Inflammatory macrophage treated with lipopolysaccharide for 1 hour (primary cell): ENCODE data around the gene KSR1.
"Not testable (repeated sequence)": the region's sequence is repeated elsewhere in the genome, so short reads cannot be mapped to it uniquely, and the experiment has no call there.

Experiments
- DNase-seq, 2 donors: peaks; one replicate each; pipeline ENCODE4 v3.0.0-alpha.2; 2020 to 2022

KSR1 gene

DNA sequence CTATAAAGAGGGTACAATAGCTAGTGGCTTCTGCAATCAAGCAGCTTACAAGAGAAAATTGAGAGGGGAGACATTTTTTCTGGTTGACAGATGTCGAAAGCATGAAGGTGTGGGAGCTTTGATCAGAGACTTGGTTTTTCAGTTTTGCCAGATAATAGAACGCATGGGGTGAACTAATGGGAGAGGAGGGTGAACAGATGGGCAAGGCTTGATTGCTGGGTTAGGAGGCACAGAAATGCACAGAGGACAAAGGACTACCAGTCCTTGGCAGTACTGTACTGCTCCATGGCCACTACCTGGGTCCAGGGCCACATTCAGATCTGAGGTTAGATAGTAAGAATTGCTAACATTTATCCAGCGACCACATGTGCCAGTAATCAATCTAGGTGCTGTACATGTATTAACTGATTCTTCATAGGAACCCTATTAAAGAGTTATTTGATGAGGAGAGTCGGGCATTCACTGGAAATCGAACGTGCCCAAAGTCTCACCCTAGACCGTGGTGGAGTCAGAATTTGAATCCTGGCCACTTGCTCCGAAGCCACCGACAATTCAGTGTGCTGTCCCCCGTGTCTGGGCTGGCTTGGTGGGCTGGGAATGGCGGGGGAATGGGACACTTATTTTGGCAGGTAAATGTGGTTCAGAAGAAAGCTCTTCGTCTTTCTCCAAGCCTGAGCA is 873 bp upstream of the KSR1 start:
- DNase-seq = no peak

DNA sequence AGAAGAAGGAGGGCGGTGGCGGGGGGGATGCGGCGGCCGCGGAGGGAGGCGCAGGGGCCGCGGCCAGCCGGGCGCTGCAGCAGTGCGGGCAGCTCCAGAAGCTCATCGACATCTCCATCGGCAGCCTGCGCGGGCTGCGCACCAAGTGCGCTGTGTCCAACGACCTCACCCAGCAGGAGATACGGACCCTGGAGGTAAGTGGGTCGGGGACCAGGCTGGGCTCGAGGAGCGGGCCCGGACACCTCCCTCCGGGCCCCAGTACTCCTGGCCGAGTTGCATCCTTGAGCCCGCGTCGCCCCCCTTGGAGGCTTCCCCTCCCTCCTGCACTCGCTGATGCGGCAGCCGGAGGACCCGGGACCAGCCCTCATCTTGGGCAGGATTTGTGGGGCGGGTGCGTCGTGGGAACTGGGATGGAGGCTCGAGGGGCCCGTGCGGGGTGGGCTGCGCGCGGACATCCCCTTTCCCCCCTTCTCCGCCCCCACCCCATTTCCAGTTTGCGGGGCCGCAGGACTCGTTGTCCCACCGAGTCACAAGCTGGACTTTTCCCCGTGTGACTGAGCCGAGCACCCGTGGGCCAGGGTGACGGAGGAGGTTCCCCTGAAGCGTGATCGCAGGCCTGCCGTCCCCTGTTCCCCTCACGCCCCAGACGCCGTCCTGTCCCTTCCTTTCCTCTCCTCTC is 572 bp downstream of the KSR1 start:
- DNase-seq = peak in 1 of 2 donors; percentile 13

DNA sequence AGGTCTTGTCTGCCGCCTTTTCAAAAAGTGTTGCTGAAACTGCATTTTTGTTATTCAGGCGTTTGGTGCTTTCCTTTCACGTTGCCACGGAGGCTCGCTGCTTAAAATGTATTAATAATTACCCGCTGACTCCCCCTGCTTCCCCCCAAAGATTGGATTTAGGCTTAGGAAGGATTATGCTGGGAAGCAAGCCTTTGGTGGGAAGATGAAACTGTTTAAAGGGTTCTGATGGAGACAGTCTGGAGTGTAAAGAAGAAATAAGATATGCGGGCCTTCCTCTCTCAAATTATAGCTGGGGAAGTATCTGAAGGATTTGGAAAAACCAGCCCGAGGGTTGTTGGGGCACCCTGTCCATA is 1.1 kb downstream of the KSR1 start:
- no peak for DNase-seq

DNA sequence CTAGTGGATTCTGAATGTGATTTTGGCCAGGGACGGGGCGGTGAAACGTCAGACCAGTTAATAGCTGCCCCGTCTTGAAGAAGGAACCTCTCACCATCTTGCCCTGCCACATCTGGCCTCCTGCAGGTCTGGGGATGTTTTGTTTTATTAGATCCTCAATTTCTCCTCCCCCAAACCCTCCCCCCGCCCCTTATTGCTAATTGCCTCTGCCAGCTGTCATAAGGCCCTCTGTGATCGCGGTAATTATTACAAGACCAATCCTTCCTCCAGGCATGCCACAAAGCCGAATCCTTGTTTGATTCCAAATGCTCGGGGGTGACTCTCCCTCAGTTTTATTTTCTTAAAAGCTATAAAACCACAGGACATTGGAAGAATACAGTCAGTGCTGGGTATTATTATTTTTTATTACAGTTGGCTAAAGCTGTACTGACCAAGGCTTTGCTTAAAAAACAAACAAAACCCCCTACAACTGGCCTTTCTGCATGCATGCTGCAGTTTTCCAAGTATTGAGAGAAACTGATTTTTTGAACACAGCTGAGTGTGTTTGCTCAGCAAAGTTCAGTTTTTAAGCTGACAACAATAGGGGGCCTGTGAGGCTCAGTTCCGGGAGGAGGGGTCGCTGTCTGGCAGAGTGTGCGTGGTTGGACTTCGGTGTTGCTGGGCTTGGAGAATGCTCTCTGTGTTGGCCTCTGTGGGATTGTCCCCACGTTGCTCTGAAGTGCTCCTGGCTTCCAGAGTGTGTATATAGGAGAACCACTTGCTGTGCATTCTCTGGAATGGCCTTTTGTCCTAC is 1.7 kb downstream of the KSR1 start:
- peak; percentile 36 to 40 for DNase-seq

DNA sequence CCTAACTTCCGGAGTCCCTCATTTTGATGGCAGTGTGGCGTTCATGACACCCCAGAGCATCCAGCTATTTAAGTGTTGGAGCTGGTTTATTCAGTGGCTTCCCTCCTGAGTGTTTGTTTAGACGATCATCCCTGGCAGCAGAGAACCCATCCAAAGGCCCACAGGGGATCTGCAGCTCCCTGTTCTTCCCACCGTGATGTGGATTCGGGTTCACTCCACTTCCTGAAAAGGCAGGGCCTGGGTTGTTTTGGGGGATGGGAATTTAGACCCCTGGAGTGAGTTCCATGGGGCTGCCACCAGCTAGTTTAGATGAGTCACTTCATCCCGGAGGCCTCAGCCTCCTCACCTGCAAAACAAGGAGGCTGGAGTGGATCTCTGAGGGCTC is 2.3 kb downstream of the KSR1 start:
- DNase-seq = no peak

DNA sequence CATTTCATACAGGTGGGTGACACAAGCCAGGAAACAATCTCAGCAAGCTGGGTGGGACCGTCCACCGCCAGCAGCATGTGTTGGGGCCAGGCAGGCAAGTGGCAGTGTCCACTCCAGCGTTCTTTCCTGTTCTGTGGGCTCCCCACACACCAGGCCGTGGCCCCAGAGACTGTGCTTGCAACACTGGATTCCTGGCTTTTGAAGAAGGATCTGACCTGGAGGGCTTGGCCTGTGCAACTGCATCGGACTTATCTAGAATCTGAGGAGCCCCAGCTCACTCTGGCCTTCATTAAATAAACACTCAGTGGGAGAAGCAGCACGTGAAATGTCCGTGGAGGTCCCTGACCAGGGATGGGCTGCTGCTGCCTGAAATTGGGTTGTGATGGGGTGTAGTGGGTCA is 3.2 kb downstream of the KSR1 start:
- no peak for DNase-seq

DNA sequence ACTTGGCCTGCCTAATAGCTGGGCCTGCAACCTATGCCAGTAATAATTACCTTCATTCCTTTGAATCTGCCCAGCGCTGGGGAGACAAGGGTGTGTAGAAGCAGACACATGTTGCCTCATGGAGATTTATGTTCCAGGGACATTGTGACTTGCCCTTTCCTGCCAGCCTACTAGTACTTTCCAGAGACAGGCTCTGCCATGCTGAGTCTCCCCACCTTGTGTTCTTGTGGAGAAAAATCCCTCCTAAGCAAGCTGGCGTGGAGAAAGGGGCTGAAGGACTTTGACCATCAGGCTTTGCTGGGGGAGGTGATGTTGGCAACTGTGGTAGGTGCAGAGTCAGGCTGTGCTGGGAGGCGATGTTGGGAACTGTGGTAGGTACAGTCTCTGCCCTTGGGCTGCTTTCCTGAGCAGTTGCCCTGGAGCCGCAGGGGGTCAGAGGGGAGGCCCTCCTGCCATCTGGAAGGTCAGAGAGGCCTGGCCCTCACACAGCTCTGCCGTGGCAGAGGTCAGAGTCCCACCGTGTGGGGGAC is 4.0 kb downstream of the KSR1 start:
- no peak for DNase-seq

DNA sequence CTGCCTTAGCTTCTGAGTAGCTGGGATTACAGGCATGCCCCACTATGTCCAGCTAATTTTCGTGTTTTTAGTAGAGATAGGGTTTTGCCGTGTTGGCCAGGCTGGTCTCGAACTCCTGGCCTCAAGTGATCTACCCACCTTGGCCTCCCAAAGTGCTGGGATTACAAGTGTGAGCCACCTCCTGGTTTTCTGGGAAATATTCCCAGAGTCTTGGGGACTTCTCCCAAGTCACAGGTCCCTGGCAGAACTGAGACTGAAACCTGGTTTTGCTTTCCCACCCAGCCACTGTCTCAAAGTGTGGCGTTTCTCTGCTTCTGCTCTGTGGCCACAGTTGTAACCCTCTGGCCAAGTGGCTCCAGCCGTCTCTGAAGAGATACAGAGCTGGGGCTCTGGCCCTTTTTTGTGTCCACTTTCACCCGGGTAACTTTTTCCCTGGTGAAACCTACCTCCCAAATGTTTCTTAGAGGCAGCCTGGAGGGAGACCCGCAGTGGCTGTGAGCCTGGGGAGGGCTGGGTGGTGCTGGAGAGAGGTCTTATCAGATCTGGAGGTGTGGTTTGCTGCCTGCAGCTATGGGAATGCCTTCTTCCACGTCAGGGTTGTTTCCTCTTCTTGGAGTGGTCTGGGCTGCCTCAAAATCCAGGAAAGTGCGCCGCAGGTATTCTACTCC is 5.1 kb downstream of the KSR1 start:
- no peak for DNase-seq

DNA sequence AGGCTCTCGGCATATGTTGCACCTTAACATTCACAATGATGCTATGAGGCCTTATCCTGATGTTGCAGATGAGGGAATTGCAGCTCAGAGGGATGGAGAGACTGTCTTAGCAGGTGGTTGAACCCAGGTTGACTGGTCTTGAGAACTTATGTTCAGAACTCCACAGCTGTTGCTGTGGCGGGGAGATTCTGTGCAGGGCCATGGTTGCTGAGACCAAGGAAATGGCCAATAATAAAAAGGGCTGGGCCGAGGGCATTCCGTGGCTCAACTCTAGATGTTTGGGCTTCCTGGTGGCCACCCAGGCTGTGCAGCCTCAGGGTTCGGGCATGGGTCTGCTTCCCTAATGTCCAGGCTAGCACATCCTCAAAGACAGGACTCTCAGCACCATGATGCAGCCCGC is 5.9 kb downstream of the KSR1 start:
- peak in 1 of 2 donors; percentile 36 for DNase-seq

DNA sequence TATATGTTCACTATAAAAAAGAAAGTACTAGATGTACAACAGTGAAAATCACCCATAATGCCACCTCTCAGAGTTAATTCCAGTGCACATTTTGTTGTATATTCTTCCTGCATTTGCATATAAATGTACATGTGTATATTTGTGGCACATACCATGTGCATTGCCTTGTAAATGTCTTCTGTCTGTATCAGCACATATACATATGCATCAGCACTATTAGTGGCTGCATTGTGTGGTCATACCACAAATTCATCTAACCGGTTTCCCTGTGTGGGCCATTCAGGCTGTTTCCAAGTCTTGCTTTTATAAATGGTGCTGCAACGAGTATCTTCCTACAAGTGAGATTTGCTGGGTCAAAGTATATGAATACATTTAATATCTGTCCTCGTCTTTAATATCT is 6.5 kb downstream of the KSR1 start:
- DNase-seq = no peak

DNA sequence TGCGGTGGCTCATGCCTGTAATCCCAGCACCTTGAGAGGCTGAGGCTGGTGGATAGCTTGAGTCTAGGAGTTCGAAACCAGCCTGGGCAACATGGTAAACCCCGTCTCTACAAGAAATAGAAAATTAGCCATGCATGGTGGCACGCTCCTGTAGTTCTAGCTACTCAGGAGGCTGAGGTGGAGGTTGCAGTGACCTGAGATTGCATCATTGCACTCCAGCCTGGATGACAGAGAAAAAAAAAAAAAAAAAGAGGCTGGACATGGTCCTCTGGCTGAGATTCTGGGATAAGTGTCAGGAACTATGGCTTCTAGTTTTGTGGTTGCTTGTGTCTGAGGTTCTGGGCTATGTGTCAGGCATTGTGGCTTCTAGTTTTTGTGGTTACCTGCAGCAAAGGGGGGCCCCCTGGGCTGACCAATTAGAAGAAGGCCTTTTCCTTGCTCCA is 7.0 kb downstream of the KSR1 start:
- no peak for DNase-seq

DNA sequence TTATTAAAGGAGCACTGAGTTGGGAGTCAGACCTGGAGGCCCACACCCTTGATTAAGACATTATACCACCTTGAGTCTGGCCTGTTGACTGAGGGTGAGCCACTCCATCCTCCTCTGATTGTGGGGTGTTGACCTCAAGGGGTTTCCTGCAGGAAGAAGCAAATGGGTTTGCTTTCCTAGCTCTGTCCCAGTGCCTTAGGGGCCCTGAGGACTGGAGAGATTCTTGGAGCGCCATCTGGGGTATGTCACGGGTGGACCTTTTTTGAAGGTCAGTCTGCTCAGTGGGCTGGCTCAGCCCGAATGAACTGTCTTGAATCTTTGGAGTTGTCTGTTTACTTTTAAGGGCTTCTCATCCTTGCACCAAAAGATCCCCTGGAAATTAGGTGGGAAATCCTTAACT is 7.8 kb downstream of the KSR1 start:
- not testable (repeated sequence) for DNase-seq

DNA sequence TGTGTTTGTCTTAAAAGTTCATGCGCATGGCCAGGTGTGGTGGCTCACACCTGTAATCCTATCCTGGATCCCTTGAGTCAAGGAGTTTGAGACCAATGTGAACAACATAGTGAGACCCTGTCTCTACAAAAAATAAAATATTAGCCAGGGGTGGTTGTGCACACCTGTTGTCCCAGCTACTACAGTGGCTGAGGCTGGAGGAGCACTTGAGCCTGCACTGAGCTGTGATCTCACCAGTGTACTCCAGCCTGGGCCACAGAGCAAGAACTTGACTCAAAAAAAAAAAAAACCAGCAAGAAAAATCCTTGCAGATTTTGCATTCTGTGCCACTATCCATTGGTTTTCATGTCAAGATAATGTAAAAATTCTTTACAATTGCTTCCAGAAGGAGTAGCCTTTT is 8.2 kb downstream of the KSR1 start:
- no peak for DNase-seq

DNA sequence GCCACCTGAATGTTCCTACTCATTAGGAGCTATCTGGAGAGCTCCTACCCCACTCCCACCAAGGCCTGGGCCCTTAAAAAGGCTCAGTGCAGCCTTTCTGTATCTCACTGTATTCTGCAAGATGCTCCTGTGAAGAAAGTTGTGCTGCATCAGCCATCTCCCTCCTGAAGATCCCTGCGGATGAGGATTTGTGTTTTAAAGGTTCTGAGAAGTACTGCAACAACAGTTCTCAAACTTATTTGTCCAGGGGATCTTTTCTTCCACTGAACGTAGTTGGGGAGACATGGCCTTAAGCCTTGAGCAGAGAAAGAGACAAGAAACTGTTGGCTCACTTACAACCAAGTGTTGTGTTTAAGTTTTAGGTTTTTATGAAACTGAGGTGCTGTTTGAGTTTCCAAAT is 9.6 kb downstream of the KSR1 start:
- not testable (repeated sequence) for DNase-seq

DNA sequence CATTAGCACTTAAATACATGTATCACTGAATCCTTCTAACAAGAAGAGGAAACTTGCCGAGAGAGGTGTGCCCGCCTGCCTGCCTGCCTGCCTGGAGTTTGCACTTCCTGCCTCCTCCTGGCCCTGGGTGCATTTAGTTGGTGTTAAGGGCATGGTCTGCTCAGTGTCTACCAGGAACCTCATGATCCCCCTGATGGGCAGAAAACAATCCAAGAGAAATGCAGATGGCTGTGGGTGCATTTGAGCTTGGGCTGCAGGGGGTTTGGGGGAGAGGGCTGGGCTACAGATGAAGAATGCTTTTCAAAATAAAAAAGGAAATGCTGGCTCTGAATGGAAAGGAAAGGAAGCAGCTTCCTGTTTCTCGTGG is 10.1 kb downstream of the KSR1 start:
- DNase-seq = no peak

DNA sequence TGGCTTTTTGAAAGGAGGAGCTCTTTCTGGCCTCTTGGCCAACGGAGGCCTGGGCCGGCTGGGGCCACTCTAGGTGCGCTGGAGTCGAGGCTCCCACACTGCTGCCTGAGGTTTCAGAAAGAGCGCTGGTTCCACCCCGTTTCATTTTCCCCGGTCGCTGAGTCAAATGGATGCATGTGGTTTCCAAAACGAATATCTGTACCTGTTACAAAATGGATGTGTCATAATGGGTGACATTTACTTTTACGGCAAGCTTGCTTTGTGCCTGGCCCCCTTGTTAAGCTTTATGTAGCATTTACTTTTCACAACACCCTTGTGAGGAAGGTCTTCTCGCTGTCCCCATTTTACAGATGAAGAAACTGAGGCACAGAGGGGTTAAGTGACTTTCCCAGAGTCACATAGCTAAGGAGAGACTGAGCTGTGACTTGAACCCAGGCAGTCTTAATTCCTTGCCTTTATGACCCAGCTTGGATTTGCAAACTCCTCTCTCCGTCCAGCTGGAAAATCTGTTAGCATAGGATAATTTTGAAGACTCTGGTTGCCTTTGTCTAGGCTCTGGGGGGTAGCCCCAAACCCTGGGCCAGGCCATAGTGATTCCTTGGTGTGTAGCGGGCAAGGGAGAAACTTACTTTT is 10.6 kb downstream of the KSR1 start:
- DNase-seq = peak; percentile 41 to 60

DNA sequence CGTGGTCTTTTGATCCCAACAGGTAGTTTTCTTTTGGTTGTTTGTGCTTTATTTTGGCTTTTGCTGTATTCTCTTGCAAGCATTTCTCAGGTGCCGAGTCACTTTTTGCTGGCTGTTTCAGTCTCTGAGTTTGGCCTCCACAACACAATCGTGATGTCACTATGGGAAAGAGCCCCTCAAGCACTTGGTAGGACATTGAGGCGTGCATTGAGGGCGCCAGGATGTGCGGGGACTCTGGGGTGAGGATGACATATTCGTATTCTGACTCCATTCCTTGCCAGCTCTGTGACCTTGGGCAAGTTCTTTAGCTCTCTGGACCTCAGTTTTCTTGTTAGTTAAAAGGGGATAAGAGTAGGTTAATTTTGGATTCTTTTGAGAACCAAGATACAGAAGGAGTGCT is 13.0 kb downstream of the KSR1 start:
- no peak for DNase-seq

DNA sequence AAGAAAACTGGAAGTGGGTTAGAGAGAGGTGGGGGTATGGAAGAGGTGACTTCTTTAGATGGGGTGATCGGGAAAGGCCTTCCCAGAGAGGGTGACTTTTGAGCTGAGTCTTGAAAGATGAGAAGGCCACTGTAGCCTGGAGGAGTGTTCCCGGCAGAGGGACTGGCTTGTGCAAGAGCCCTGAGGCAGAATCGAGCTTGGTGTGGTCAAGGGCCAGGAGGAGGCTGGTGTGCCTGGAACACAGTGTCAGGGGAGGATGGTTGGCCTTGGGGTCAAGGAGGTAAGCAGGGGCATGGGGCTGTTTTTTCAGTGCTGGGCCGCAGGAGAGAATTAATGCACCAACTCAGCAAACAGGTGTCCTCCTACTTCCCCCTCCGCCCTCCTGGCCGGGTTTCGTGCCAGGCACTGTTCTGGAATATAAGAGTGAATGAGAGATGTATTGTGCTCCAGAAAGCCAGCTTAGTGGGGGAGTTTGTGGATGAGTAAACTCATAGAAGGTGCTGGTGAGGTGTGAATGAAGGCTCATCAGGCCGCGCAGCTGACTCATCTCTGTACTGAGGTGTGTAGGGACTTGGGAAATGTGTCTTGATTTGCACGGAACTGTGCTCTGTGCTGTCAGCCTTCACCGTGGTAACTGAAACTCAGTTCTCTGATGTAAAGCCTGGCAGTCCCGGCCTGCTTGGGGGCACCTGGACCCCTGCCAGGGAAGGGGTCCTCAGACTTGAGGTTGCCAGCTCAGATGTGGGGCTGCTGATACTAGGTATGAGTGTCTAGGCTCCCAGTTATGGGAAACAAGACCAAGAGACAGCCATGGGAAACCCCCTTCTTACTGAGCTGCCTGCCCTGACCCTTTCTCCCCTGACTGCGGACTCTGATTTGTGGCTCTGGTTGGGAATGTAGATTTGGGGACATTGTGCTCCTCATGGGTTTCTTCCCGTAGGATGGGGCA is 15.3 kb downstream of the KSR1 start:
- no peak for DNase-seq

DNA sequence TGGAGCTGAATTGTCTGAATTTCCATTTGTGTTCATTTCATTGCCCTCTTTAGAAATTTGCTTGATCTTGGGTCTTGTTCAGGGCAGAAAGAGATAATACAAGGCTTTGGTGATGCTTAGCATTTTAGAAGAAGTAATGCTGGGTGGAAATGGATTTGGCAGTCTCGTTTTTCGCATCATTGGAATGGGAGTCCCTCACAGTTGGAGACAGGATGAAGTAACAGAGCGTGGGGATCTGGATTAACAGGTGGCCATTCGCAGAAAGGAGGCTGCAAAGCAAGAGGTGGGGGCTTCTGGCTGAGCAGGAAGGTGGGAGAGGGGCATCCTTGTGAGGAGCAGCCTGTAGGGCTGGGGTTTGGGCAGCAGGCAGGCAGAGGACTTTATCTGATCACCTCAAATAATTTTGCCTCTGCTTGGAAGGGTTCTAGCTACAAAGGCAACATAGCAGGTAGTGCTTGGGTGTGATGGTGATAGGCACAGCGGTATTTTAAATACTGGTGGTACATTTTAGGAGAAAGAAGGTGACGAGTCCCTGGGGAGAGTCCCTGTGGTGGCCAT is 17.0 kb downstream of the KSR1 start:
- DNase-seq = no peak

DNA sequence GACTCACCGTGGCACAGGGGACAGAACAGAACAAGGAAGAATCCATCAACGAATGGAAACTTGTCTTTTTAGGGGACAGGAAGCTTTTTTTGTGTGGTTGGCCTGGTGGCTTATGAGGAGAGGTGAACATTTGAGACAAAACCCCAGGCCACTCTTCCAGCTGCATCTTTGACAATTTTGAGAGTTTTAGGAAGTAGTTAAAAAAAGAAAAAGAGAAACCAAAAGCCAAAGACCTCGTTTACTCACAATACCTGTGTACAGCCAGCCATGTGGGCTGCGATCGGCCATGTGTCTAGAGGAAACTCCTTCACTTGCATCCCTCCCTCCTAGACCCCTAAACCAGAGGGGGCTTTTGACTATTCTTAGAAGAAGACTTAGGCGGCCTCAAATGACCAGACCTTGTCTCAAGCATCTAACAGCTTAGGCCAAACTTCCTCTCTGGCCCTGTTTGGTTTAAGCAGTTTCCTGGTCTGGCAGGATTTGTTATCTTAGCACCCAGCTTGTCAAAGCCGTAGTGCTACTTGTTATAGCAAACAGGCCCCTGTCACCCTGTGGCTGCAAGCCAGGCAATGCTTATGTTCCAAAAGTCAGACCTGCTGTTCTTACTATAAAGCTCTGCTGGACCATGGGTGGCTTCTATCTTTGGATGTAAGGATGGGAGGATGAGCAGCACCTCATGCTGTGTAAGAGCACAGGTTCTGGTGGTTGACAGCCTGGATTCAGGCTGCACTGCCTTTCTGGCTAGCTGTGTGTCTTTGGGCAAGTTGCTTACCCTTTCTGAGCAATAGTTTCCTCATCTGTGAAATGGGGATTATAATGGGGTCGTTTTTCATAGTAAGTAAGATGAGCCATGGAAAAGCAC is 17.7 kb downstream of the KSR1 start:
- peak; percentile 59 to 61 for DNase-seq
